HG03139 (cell line): Measurements from ENCODE around the gene SKP1.

Source experiments
- ATAC-seq: cut with Tn5 transposase; IDR thresholded peaks from one replicate; pipeline ENCODE4 v1.9.1; 2021; ENCODE audit not compliant: unreplicated experiment

Gene SKP1

GRCh38 chr5:134130239-134130945 lies 46.4 kb downstream of the SKP1 start:
- no peak for ATAC-seq

DNA sequence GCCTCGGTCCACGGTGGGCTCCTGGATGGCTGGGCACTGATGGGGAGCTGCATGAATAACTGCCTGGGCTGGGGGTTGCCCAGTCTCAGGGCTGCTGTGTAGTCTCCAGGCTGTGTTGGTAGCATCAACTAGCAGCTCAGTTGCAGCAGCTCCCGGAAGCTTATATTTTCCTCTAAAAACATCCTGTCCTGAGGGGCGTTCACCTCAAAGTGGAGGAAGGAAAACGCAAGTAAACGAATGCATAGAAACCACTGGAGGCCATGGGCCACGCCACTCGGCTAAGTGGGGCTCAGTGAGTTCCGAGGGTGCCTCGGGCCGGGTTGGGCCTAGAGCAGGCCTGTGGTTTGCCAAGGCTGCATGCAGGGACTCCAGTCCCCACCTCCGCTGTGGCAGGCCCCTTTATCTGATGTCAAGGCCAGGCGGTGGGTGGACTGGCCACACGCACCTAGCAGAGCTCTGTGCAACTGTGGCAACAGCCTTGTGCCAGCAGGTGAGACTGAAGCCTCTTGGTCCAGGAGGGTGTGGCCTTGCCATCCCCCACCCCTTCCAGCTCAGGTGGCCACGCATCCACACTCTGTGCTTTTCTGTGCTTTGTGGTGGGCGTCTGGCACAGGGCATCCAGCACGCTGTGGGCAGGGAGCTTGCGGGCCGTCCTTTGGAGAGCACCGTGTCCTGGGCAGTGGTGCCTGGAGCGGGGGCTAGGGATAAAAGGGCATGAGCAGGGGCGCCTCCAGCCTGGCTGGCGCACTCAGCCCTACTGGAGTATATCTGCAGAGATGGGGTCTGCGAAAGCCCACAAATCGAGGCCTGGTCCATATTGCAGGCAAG lies 47.1 kb downstream of the SKP1 start:
- no peak for ATAC-seq

DNA sequence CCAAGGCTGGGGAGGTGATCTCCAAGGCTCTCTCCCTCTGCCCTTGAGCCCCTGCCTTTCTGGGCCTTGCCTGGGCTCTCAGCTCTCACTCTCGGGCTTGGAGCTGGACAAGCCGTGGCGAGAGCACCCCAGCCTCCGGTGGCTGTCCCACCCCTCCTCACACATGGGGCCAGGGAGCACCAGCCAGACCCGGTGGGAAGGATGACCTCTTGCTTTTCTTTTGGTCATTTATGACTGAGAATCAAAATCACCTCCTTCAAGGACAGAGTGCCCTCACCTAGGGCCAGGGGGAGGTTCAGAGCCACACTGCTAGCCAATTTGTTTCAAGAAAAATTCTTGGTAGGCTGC lies 48.1 kb downstream of the SKP1 start:
- ATAC-seq: no peak

- no peak for ATAC-seq
Measured at GRCh38 chr5:134127988-134128647, 48.6 kb downstream of the SKP1 start.

DNA sequence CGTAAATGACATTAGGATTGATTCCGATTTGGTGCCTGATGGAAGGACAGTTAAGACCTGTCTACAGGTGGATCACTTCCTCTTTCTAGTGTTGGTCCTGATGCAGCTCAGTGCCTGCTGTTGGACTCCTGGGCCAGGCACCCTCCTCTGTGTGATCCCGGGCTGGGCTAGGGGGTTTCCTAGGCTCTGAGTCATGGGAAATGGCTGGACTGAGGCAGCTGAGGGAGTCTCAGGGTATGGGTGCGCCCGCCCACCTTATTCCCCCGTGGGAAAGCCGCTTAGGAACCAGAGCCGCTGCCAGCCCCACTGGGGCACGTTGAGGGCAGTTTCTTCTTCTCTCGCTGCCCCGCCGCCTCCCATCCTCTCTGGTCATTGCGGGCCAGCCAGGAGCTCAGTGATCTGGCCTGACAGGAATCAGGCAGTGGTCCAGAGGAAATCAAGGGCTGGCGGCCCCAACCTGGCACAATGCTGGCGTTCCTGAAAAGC lies 49.3 kb downstream of the SKP1 start:
- ATAC-seq: no peak

DNA sequence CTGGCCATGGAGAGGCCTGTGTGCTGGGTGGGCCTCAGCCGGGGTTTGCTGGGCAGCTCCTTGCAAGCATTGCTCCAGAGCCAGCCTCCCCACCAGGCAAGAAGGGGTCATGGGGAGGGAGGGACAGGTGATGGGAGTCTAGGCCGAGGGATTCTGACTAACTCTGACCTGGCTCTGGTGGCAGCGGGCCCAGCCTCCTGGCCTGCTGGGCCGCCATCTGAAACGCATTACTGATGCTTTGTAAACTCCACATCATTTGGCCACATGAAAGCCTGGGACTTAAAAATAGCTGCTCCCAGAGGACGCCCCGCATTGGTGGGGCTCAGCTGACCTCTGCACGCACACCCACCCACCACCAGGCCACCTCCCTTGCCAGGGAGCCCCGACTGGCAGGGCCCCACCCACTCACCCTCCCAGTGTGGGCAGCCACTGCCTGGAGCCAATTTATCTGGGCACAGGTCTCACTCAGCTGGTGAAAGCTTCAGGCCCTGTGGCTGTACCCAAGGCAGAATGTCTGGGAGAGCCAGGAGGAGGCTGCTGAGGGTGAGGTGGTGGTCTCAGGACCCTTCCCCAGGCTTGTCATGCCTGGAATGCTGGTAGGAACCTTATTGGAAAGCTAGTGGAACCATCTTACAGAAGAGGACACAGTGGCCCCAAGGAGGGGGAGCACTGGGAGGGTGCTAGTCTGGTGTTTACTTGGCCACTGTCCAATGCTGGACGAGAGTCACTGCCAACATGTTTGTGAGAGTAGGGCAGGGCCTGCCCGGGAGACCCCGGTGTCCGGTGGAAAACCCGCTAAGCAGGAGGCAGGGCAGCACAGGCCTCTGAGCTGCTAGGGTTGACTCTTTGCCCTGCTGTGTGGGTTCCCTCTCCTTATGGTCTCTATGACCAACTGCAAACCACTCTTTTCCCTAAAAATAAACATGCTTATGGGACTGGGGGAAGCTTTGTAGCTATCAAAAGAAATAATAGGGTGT lies 51.4 kb downstream of the SKP1 start:
- ATAC-seq: no peak

GRCh38 chr5:134124289-134125038 lies 52.3 kb downstream of the SKP1 start:
- no peak for ATAC-seq

- no peak for ATAC-seq
Measured at GRCh38 chr5:134123360-134123759, 53.4 kb downstream of the SKP1 start.

- no peak for ATAC-seq
Measured at GRCh38 chr5:134122530-134122929, 54.2 kb downstream of the SKP1 start.

GRCh38 chr5:134120386-134121138 lies 56.2 kb downstream of the SKP1 start:
- no peak for ATAC-seq

DNA sequence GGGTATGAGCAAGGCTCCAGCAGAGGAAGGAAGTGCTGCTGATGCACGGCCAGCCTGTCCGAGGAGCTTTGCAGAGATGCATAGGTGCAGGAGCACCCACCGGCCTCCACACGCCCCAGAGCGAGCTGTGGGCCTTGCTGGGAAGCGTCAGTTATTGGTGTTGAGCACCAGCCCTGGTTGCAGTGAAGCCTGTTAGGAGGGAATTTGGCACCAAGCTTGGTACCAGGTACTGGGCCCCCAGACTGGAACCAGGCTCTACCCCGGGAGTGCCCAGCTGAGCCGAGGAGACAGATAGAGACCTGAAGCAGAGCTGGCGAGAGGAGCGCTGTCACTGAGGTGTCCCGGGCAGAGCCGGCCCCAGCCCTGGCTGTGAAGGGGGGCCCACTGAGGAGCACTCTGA lies 57.0 kb downstream of the SKP1 start:
- no peak for ATAC-seq

DNA sequence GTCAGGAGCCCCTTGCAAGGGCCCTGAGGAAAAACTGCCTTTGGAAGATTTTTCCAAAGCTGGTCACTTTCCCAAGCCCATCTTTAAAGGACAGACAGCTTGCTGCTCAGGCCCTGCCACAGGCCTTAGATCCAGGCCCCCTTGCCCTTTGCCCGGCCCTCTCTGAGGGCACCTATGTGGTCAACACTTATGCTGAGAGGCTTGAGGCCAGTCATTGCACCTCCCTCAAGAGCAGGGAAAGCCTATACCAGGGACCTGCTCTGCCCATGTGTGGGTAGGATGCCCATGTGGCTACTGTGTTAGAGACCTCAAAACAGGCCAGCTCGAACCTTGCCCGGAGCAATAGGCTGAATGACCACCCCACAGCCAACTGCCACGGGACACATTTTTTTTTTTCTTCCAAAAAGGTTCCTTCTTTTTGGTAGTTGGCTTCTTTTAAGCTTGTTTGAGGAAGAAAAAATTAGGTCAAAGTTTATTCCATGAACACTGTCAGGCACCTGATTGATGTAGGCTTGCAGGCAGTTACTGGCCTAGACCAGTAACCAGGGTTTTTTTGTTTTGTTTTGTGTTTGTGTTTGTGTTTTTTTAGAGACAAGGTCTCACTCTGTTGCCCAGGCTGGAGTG lies 58.4 kb downstream of the SKP1 start:
- no peak for ATAC-seq

DNA sequence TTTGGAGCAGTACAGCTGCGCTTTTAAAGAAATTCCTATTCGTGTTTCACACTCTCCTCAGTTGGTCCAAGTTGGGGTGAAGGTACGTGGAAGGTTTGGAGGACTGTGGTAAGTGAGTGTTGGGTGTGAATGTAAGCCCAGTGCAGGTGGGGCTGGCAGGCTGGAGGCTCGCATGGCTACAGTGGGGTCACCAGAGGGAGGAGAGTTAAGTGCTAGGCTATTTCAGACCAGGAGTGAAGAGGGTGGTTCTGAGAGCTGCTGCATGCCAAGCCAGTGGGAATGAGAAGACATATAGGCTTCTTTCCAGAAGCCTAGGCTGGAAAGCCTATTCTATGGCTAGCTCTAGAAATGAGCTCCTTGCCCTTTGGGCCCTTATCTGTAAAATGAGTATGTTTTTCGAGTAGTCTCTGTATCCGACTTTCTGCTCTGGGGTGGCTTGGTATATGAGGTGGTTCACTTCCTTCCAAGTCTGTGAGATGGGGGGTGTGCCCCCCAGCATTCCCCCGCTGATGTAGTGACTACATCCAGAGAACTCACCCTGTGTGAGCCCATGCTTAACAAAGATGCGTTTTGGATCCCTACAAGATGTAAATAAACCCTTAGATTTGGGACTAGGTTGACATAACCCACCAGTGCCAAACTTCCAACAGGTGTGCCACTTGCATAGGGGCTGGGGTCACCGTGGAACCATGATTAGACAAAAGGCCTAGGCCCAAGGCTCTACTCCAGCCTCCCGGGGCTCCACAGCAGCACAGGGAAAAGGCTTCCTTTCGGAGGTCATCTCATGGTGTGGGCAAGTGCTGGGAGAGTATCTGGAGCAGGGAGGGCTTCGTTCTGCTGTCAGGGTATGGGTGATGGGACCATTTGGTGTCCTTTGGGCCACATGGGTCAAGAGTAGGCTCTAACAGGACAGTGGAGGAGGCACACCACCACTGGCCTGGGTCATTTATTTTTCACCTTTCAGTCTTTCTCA lies 59.7 kb downstream of the SKP1 start:
- ATAC-seq: no peak

GRCh38 chr5:134116286-134116685 lies 60.5 kb downstream of the SKP1 start:
- ATAC-seq: no peak

- ATAC-seq: no peak
Measured at GRCh38 chr5:134115806-134116175, 61.0 kb downstream of the SKP1 start.

DNA sequence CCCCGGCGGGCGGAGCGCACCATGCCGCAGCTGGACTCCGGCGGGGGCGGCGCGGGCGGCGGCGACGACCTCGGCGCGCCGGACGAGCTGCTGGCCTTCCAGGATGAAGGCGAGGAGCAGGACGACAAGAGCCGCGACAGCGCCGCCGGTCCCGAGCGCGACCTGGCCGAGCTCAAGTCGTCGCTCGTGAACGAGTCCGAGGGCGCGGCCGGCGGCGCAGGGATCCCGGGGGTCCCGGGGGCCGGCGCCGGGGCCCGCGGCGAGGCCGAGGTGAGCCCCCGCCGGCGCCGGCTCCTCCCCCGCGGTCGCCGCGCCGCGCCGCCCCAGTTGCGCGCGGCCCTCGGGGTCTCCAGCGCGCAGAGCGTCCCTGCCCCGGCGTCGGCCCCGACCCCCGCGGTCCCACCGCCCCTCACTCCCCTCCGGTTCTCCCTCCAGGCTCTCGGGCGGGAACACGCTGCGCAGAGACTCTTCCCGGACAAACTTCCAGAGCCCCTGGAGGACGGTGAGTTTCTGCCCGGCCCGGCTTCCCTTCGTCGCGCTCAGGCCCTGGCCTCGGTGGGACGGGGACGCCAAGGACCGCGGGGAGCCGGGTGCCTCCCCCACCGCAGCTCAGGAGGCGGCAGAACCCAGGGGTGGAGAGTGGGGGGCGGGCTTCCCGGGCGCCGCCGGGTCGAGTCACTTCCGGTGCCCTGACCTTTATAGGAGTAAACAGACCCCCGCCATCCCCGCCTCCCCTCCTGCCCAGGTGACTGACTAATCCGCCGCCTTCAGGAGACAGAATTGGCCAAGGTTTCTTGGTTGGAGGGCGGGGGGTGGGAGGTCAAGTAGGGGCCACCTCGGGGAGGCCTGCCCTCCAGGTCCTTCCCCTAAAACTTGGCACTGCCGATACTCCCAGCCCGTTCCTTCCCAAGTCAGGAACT lies 61.6 kb downstream of the SKP1 start:
- no peak for ATAC-seq
